Measurements from ENCODE around the gene C10orf62.
A peak's percentile ranks its signal among the peaks of the same experiment; 100 is the strongest.
"Not testable (repeated sequence)": the region's sequence is repeated elsewhere in the genome, so short reads cannot be mapped to it uniquely, and the experiment has no call there.

Gene C10orf62

GRCh38 chr10:97589479-97589878 is at the start of gene C10orf62:
TSS of gene C10orf62 (plus strand) at chr10:97589721. CDS start at chr10:97589898, 177 bp downstream.
- DNase-seq (ENCODE audit: low spot score) = no peak

- DNase-seq (ENCODE audit: low spot score) = no peak
Measured at GRCh38 chr10:97540669-97541500, 48.6 kb upstream of the C10orf62 start.

- peak; percentile 79 for DNase-seq (ENCODE audit: low spot score)
Measured at GRCh38 chr10:97542169-97543024, 47.1 kb upstream of the C10orf62 start.

- DNase-seq (ENCODE audit: low spot score) = peak; percentile 95
Measured at GRCh38 chr10:97543025-97543546, 46.4 kb upstream of the C10orf62 start.

GRCh38 chr10:97546456-97547270 is 42.9 kb upstream of the C10orf62 start:
- no peak for DNase-seq (ENCODE audit: low spot score)

GRCh38 chr10:97547271-97547600 is 42.3 kb upstream of the C10orf62 start:
- no peak for DNase-seq (ENCODE audit: low spot score)

- DNase-seq (ENCODE audit: low spot score) = no peak
Measured at GRCh38 chr10:97547962-97548361, 41.6 kb upstream of the C10orf62 start.

- no peak for DNase-seq (ENCODE audit: low spot score)
Measured at GRCh38 chr10:97548828-97549455, 40.6 kb upstream of the C10orf62 start.

GRCh38 chr10:97549587-97550322 is 39.8 kb upstream of the C10orf62 start:
- DNase-seq (ENCODE audit: low spot score) = peak; percentile 84

GRCh38 chr10:97550336-97551149 is 39.0 kb upstream of the C10orf62 start:
- no peak for DNase-seq (ENCODE audit: low spot score)

GRCh38 chr10:97551271-97551670 is 38.2 kb upstream of the C10orf62 start:
- DNase-seq (ENCODE audit: low spot score) = no peak

GRCh38 chr10:97553575-97554031 is 35.9 kb upstream of the C10orf62 start:
- peak; percentile 80 for DNase-seq (ENCODE audit: low spot score)

GRCh38 chr10:97554336-97554735 is 35.2 kb upstream of the C10orf62 start:
- DNase-seq (ENCODE audit: low spot score) = not testable (repeated sequence)

GRCh38 chr10:97555541-97555940 is 34.0 kb upstream of the C10orf62 start:
- not testable (repeated sequence) for DNase-seq (ENCODE audit: low spot score)

GRCh38 chr10:97560731-97561381 is 28.7 kb upstream of the C10orf62 start:
- not testable (repeated sequence) for DNase-seq (ENCODE audit: low spot score)

- DNase-seq (ENCODE audit: low spot score) = not testable (repeated sequence)
Measured at GRCh38 chr10:97561386-97562077, 28.0 kb upstream of the C10orf62 start.

GRCh38 chr10:97562329-97562728 is 27.2 kb upstream of the C10orf62 start:
- not testable (repeated sequence) for DNase-seq (ENCODE audit: low spot score)

- no peak for DNase-seq (ENCODE audit: low spot score)
Measured at GRCh38 chr10:97563337-97563736, 26.2 kb upstream of the C10orf62 start.

All from Ammon's horn (tissue), 1 donor.